Gastroesophageal sphincter (tissue), 3 donors: ENCODE data around the gene TOMM7.

Experiments used
- POLR2A ChIP-seq, 2 donors: fragments of 450-650 bp; IDR thresholded peaks; one replicate each; pipeline ENCODE4 v1.6.1; 2017; ENCODE audit warnings: antibody characterized with exemption in 2 of 2, mild to moderate bottlenecking in 2 of 2, moderate library complexity in 1 of 2
- POLR2AphosphoS5 ChIP-seq: sonication (generic); formaldehyde crosslinking; IDR thresholded peaks from one replicate; pipeline ENCODE4 v1.6.1; 2017; ENCODE audit warnings: antibody characterized with exemption
- TF ChIP-seq, protein P1 (sequence below), 4 experiments: fragments of 200-600 bp in 2 of 4; fragments of 450-650 bp in 2 of 4; sonication (generic) in 1 of 4; IDR thresholded peaks; one replicate each; pipeline ENCODE4 v1.5.1; 2017 to 2019; ENCODE audit warnings: antibody characterized with exemption in 4 of 4, mild to moderate bottlenecking in 2 of 4, moderate library complexity in 2 of 4

DNA sequence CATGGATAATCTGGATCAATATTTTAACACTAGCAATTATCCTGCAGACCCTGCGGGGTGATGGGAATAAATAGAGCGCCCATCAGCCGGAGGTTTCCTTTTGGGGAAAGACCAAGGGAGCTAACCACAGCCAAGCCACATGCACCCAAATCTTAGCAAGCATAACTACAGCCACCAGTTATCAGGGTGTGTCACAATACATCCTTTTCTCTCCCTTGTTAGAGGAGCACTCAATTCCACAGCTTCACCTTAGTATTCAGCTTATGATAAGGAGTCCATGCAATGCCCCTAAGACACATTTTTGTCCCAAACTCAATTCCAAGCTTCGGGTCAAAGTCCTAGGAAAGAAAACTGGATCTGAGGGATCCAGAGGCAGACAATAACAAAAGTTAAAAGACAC lies 15.9 kb downstream of the TOMM7 start:
- TF ChIP-seq POLR2AphosphoS5 (no peak), POLR2A (IDR thresholded peaks at IDR 0.05) (no peak)
- TF ChIP-seq, protein P1, sequence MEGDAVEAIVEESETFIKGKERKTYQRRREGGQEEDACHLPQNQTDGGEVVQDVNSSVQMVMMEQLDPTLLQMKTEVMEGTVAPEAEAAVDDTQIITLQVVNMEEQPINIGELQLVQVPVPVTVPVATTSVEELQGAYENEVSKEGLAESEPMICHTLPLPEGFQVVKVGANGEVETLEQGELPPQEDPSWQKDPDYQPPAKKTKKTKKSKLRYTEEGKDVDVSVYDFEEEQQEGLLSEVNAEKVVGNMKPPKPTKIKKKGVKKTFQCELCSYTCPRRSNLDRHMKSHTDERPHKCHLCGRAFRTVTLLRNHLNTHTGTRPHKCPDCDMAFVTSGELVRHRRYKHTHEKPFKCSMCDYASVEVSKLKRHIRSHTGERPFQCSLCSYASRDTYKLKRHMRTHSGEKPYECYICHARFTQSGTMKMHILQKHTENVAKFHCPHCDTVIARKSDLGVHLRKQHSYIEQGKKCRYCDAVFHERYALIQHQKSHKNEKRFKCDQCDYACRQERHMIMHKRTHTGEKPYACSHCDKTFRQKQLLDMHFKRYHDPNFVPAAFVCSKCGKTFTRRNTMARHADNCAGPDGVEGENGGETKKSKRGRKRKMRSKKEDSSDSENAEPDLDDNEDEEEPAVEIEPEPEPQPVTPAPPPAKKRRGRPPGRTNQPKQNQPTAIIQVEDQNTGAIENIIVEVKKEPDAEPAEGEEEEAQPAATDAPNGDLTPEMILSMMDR (IDR thresholded peaks at IDR 0.05), result no peak
